HEK293 (cell line): ENCODE results near the gene ZNF106.

ENCODE experiments used
- GFI1B ChIP-seq: fragments of 450-650 bp; formaldehyde crosslinking; IDR thresholded peaks from 2 replicates; pipeline ENCODE4 v1.5.1; 2016; ENCODE audit warnings: missing biosample characterization, missing genetic modification characterization
- ZNF274 ChIP-seq, 2 experiments: fragments of 200-500 bp in 1 of 2; fragments of 450-650 bp in 1 of 2; sonication (Bioruptor generic) in 1 of 2; formaldehyde crosslinking in 1 of 2; IDR thresholded peaks; 2 replicates each; pipeline versions ENCODE4 v1.5.1 to v1.6.1; 2014 to 2016; ENCODE audit warnings: borderline replicate concordance in 1 of 2, inconsistent platforms in 1 of 2, low read length in 1 of 2, missing biosample characterization in 1 of 2, missing genetic modification characterization in 1 of 2
- ZNF433 ChIP-seq: fragments of 450-650 bp; formaldehyde crosslinking; IDR thresholded peaks from 2 replicates; pipeline ENCODE4 v1.5.1; 2016; ENCODE audit warnings: missing biosample characterization, missing genetic modification characterization, low read depth
- TF ChIP-seq, protein P1 (sequence below): fragments of 450-650 bp; formaldehyde crosslinking; IDR thresholded peaks from 2 replicates; pipeline ENCODE4 v1.5.1; 2016; ENCODE audit warnings: missing biosample characterization, missing genetic modification characterization, low read depth
- TF ChIP-seq, protein P2 (sequence below): fragments of 450-650 bp; formaldehyde crosslinking; IDR thresholded peaks from 2 replicates; pipeline ENCODE4 v1.5.1; 2016; ENCODE audit warnings: missing biosample characterization, missing genetic modification characterization

DNA sequence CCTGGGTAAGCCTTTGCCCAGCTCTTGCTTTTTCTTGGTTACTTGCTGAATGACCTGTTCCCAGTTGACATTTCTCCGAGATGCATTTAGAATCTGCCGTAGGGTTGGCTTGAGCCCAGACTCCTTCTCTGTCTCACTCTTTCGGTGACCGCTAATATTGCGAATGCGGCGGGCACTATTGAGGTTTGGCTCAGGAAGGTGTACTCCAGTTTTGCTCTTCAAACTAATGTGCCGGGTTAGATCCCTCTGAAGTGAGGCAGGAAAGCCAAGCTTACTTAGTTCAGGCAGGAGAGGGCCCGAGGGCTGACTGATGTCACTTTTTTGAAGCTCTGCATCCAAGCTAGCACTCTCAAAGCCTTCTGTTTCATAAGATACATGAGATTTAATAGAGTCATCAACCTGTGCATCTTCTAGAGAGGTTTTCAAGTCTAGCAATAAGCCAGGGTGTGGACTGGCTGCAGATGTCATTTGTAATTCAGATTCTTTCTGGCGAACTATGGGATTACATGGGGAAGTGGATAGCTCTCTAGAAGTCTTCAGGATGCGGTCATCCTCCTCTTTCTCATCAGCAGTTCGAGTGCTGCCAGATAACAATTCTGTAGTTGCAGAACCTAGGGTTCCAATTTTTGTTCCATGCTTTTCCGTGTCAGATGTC lies 41.0 kb downstream of the ZNF106 start:
- no peak for TF ChIP-seq ZNF274 (IDR thresholded peaks at IDR 0.05; ENCODE audit: low read length)
- TF ChIP-seq ZNF274 (tag by site-specific recombination; IDR thresholded peaks at IDR 0.05; ENCODE audit: borderline replicate concordance), result no peak
- TF ChIP-seq, protein P1, sequence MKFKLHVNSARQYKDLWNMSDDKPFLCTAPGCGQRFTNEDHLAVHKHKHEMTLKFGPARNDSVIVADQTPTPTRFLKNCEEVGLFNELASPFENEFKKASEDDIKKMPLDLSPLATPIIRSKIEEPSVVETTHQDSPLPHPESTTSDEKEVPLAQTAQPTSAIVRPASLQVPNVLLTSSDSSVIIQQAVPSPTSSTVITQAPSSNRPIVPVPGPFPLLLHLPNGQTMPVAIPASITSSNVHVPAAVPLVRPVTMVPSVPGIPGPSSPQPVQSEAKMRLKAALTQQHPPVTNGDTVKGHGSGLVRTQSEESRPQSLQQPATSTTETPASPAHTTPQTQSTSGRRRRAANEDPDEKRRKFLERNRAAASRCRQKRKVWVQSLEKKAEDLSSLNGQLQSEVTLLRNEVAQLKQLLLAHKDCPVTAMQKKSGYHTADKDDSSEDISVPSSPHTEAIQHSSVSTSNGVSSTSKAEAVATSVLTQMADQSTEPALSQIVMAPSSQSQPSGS, result no peak
- TF ChIP-seq, protein P2, sequence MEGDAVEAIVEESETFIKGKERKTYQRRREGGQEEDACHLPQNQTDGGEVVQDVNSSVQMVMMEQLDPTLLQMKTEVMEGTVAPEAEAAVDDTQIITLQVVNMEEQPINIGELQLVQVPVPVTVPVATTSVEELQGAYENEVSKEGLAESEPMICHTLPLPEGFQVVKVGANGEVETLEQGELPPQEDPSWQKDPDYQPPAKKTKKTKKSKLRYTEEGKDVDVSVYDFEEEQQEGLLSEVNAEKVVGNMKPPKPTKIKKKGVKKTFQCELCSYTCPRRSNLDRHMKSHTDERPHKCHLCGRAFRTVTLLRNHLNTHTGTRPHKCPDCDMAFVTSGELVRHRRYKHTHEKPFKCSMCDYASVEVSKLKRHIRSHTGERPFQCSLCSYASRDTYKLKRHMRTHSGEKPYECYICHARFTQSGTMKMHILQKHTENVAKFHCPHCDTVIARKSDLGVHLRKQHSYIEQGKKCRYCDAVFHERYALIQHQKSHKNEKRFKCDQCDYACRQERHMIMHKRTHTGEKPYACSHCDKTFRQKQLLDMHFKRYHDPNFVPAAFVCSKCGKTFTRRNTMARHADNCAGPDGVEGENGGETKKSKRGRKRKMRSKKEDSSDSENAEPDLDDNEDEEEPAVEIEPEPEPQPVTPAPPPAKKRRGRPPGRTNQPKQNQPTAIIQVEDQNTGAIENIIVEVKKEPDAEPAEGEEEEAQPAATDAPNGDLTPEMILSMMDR (tag by site-specific recombination), result no peak
- TF ChIP-seq ZNF433, result no peak
- TF ChIP-seq GFI1B, result no peak
